Suppressor macrophage treated with lipopolysaccharide for 4 hours (primary cell): ENCODE results near the gene KIFBP.
"Not testable (repeated sequence)": the region's sequence is repeated elsewhere in the genome, so short reads cannot be mapped to it uniquely, and the experiment has no call there.

ENCODE experiments used
- DNase-seq: peaks from one replicate; pipeline ENCODE4 v3.0.0-alpha.2; 2020

Gene KIFBP

DNA sequence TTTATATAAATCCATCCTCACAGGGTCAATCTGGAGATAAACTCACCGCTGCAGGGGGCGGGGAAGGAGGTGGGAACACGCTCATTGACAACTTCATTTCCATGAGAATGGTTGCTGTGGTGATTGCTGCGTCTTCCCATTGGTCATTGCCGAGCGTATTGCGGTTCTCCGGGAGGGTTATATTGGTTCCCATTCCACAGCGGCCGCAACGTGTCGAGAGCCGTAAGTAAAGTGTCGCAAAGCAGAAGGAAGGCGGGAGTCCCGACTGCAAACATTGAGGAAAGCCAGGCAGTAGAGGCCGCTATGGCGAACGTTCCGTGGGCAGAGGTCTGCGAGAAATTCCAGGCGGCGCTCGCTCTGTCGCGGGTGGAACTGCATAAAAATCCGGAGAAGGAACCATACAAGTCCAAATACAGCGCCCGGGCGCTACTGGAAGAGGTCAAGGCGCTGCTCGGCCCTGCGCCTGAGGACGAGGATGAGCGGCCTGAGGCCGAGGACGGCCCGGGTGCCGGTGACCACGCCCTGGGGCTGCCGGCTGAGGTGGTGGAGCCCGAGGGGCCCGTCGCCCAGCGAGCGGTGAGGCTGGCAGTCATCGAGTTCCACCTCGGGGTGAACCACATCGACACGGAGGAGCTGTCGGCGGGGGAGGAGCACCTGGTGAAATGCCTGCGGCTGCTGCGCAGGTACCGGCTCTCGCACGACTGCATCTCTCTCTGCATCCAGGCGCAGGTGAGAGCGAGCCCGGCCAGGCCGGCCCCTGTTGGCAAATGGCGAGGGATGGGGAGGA lies at the start of gene KIFBP:
Gene KIFBP, plus strand, starts transcription at position 274 of the 787 bp plus-strand sequence. Its CDS starts 30 bp downstream, at position 304.
- peak; percentile 95 for DNase-seq

- DNase-seq = no peak
Measured at GRCh38 chr10:68938884-68939283, 49.7 kb upstream of the KIFBP start.

GRCh38 chr10:68940917-68941316 lies 47.7 kb upstream of the KIFBP start:
- DNase-seq = not testable (repeated sequence)

DNA sequence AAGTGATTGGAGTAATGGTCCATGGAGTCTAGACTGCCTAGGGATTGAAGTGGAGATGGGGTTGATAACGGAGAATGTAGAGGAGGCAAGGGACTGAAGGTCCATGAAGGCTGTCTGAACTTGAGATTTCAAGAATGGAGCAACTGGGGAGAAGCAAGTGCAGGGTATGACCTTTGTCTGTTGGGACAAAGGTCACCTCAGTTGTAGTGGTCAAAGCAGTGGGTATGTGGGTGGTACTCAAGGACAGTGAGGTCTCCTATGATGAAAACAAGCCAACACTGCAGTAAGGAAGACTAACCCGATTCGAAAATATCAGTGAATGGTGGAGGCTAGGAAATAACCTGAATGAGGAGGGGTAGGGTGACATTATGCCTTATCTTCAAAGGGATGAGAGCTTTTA lies 38.0 kb upstream of the KIFBP start:
- DNase-seq = no peak

DNA sequence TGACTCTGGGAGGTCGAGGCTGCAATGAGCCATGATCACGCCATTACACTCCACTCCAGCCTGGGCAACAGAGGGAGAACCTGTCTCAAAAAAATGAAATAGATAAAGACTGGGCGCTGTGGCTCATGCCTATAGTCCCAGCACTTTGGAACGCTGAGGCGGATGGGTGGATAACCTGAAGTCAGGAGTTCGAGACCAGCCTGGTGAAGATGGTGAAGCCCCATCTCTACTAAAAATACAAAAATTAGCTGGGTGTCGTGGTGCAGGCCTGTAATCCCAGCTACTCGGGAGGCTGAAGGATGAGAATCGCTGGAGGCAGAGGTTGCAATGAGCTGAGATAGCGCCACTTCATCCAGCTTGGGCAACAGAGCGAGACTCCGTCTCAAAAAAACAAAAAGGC lies 33.7 kb upstream of the KIFBP start:
- DNase-seq = no peak

GRCh38 chr10:68955355-68955831 lies 33.2 kb upstream of the KIFBP start:
- DNase-seq = no peak

DNA sequence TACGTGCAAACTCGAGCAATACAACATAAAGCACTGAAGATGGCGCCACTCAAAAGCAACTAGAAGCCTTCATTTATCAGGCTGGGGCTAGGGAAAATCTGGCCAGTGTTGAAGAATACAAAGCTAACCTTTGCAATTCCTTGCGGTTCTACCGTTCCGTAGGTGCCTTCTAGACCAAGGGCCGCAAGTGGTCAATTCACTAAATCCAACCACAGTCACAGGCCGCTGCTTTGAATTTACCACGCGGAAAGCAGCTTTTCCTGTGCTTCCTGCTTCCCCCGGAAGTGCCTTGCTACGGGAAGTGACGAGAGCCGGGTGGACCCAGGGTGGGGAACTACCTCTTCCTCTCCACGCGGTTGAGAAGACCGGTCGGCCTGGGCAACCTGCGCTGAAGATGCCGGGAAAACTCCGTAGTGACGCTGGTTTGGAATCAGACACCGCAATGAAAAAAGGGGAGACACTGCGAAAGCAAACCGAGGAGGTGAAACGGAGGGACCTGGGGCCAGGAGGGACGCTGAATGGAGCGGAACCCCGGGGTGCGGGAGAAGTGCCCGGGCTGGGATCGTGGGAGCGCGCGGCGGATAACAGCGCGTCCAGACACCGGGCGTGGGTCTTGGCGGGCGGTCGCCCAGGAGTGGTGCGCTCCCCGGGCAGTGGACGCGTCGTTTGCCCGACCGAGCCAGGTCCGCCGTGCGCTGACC lies 32.6 kb upstream of the KIFBP start, which contains the start of gene DDX21:
Gene DDX21, plus strand, starts transcription at position 339 of the 701 bp plus-strand sequence. Its CDS starts 56 bp downstream, at position 395.
- peak; percentile 96 for DNase-seq

DNA sequence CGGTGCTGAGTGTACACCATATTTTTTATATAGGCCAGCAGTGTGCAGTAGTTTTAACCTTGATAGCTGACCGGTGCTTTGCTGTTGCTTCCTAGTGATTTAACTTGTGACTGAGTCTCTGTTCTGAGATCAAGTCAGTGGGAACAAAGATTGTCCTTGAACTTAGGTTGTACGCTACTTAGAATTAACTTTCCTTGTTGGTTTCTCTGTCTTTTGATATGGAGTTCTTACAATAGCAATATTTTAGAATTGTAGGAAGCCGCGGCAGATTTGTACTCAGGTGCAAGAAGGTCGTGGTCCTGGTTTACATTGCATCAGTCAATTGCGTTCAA lies 31.4 kb upstream of the KIFBP start:
- DNase-seq = no peak

GRCh38 chr10:68957654-68958053 lies 30.9 kb upstream of the KIFBP start:
- DNase-seq = no peak

GRCh38 chr10:68959695-68960527 lies 28.7 kb upstream of the KIFBP start:
- no peak for DNase-seq

DNA sequence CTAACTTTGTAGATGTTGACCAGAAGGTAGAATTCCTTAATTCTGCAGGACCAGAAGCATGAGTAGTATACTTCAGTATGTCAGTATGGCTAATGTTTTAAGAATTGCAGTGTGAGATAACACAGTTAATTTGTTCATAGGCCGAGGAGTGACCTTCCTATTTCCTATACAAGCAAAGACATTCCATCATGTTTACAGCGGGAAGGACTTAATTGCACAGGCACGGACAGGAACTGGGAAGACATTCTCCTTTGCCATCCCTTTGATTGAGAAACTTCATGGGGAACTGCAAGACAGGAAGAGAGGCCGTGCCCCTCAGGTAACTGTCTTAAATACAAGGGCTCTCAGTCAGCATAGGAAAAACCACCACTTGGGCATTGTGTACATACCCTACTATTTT lies 25.5 kb upstream of the KIFBP start:
- no peak for DNase-seq

GRCh38 chr10:68973975-68974374 lies 14.6 kb upstream of the KIFBP start:
- no peak for DNase-seq

DNA sequence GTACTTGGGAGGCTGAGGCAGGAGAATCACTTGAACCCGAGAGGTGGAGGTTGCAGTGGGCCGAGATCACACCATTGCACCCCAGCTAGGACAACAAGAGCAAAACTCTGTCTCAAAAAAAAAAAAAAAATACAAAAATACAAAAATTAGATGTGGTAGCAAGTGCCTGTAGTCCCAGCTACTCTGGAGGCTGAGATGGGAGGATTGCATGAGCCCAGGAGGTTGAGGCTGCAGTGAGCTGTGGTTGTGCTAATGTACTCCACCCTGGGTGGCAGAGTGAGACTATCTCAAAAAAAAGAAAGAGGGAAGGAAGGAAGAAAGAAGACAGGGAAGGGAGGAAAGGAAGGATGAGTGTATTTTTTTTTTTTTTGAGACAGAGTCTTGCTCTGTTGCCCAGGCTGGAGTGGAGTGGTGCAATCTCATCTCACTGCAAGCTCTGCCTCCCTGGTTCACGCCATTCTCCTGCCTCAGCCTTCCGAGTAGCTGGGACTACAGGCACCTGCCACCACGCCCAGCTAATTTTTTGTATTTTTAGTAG lies 12.6 kb upstream of the KIFBP start:
- not testable (repeated sequence) for DNase-seq

DNA sequence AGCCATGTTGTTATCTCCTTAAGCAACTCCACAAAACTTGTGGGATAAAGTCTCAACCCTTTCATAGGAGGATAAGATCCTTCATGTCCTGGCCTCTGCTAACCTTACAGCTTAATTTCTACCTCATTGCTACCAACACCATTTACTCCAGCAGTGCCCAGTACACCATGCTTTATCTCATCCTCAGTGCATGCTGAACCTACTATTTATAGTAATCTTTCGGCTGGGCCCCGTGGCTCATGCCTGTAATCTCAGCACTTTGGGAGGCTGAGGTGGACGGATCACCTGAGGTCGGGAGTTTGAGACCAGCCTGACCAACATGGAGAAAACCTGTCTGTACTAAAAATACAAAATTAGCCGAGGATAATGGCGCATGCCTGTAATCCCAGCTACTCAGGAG lies 8.9 kb upstream of the KIFBP start:
- not testable (repeated sequence) for DNase-seq

- DNase-seq = peak; percentile 12
Measured at GRCh38 chr10:68981074-68981473, 7.5 kb upstream of the KIFBP start.

DNA sequence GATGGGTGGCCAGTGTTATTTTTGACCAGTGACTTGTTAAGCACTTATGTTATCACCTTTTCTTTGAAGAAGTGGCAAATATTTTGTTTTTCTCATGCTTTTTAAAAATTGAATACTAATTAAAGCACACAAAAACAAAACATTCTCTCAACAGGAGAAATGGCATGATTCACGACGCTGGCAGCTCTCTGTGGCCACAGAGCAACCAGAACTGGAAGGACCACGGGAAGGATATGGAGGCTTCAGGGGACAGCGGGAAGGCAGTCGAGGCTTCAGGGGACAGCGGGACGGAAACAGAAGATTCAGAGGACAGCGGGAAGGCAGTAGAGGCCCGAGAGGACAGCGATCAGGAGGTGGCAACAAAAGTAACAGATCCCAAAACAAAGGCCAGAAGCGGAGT lies 6.2 kb upstream of the KIFBP start:
- no peak for DNase-seq

DNA sequence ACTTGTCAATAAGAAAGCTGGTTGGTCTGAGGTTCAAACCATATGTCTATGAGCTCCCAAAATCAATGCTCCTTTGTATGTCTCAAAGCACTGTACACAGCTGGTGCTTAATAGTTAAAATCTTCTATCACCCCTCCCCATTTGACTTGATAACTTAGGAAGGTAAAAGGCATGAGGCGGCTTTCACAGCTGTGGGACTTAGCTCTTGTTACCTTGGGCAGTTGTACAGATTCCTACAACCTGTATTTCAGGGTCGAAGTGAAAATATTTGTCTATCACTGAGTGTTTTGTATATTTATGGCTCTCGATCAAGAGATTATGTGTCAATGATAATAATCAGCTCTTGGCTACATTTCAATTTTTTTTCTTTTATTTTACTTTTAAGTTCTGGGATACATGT lies 992 bp upstream of the KIFBP start:
- no peak for DNase-seq

DNA sequence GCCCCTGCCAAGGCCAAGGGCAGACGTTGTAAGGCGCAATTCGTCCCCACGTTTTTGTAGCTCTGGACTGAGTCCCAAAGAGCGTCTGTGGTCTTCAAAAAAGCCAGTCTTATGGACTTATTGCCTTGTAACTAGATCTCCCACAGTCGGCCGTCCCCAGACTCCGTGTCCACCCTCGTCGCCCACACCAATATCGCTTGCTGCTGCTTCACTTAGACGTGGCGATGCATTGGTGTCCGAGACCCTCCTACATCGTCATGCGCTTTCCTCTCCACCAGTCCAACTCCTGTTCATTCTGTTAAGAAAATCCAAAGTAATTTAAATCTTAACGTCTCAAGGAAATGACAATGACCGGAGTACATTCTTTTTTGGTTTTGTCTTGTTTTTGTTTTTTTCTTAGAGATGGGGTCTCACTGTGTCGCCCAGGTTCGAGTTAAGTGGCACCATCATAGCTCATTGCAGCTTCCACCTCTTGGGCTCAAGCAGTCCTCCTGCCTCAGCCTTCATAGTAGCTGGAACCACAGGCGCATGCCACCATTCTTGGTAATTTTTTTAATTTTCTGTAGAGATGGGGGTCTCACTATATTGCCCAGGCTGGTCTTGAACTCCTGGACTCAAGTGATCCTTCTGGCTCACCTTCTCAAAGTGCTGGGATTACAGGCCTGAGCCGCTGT lies 851 bp downstream of the KIFBP start:
- DNase-seq = peak; percentile 6

DNA sequence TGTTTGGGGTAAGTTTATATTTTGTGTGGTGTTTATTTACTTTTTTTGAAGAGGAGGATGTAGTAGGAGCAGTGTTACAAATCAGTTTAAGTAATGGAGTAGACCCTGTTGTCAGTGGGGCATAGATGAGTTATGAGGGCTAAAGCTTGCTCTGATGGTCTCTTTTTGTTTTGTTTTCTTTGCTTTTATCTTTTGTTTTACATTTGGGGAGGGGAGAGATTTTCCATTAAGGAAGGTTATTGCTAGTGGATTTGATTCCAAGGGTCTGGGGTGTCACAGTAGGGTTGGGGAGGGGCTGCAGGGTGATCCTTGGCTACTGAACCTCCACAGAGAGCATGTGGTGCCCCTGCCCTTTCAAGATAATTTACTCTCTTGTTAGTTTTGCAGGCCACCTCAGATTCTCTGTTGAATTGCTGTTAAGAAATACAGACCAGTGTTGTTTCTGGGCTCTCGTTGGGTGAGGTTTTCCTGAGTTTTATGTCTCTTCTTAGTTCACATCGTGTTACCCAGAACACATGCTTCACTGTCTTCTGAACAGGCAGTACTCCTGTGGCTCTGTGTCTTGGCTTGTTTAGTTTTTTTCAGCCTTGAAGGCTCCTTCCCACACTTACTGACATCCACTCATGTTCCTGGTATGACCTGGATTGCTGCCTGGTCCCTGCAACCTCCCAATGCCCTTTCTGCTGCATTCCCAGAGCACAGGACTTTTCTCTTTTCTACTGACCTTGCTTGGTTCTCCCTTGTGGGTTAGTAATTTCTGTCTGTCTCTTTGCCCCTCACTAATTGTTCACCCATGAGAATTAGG lies 4.2 kb downstream of the KIFBP start:
- no peak for DNase-seq

GRCh38 chr10:68997211-68997610 lies 8.6 kb downstream of the KIFBP start:
- DNase-seq = peak; percentile 16

DNA sequence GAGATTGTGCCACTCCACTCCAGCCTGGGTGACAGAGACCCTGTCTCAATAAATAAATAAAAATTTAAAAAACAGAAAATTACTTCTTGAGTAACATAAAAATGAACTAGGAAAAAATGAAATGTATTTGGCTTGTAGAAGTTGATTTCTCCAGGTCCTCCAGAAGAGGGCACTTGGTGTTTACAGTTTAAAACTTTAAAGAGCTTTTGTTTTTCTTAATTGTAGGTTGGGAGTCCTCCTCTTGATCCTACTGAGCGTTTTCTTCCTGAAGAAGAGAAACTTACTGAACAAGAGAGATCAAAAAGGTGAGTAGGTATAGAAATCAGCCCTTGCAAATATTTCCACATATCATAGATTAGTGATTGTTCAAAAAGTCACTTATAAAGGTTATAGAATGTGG lies 16.2 kb downstream of the KIFBP start:
- DNase-seq = peak; percentile 76
